Stimulated activated memory B cell treated with anti-CD40 and anti-IgM and Interleukin-4, amounts not matched to agents 10 μg/mL and 1 μg/mL and 100 μg/mL, for 72 hours (primary cell): Measurements from ENCODE around the gene THRB.

ENCODE experiments used
- ATAC-seq: fragments of 150-1000 bp; cut with Tn5 transposase; 2 replicates; pipeline ENCODE4 v1.10.0; 2021
- H3K27ac Mint-ChIP-seq: one replicate; pipeline ENCODE4 v1.8.0; 2022; ENCODE audit warnings: mild to moderate bottlenecking, mixed read lengths
- H3K27me3 Mint-ChIP-seq: one replicate; pipeline ENCODE4 v1.8.0; 2022; ENCODE audit warnings: mixed read lengths
- H3K36me3 Mint-ChIP-seq: one replicate; pipeline ENCODE4 v1.8.0; 2022; ENCODE audit warnings: mixed read lengths
- H3K4me1 Mint-ChIP-seq: one replicate; pipeline ENCODE4 v1.8.0; 2022; ENCODE audit warnings: mixed read lengths
- H3K4me3 Mint-ChIP-seq: one replicate; pipeline ENCODE4 v1.8.0; 2022; ENCODE audit warnings: mild to moderate bottlenecking, moderate library complexity, mixed read lengths
- H3K9me3 Mint-ChIP-seq: one replicate; pipeline ENCODE4 v1.8.0; 2022; ENCODE audit warnings: mixed read lengths

Gene THRB

DNA sequence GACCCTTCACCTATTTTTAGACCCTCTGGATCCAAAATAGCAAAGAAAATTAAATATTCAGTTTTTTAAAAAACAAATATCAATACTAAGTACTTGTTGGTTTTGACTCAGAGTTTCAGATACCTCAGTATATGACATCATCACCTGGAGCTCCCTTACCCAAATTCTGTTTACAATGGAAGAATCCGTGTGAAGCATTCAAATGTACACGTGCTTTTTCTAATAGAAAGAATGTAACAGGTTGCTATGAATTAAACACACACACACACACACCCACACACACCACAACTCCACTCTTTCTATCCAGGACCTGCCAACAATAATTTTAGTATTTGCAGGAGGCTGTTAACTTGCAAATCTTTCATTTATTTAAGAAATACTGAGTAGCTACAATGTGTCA, 221.8 kb downstream of the THRB start:
- Mint-ChIP-seq H3K4me3 (no peak overlapping the region), H3K27me3 (peaks cover 9% of the 10 kb centered on the region), H3K27ac (no peak overlapping the region), H3K4me1 (no peaks in the 10 kb centered on the region), H3K36me3 (no peaks in the 10 kb centered on the region), H3K9me3 (no peaks in the 10 kb centered on the region)
- ATAC-seq = no peak

GRCh38 chr3:24272408-24272807, 222.2 kb downstream of the THRB start:
- Mint-ChIP-seq H3K27ac (no peak overlapping the region), H3K36me3 (no peaks in the 10 kb centered on the region), H3K9me3 (no peaks in the 10 kb centered on the region), H3K27me3 (peaks cover 9% of the 10 kb centered on the region), H3K4me1 (no peaks in the 10 kb centered on the region), H3K4me3 (no peak overlapping the region)
- ATAC-seq = no peak

DNA sequence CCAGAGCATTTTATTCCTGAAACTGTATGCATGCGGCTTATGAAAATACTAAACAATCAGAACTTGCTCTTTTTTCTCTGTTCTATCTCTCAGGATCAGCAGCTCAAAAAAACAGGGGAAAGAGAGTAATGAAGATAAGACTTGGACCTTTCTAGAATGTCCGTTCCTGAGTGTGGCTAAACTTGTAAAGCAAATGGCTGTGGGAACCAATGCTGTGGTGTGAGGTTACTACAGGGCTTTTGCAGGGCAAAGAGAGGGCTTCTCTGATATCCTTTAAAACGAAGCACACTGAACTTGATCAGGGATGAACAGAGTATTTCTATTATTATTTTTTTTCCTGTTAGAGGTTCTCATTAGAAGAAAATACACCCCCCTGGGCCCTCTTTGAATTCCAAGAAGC, 223.4 kb downstream of the THRB start:
- H3K27me3 Mint-ChIP-seq = peaks cover 18% of the 10 kb centered on the region
- no peak overlapping the region for H3K27ac Mint-ChIP-seq
- H3K4me3 Mint-ChIP-seq = no peak overlapping the region
- ATAC-seq = no peak
- H3K36me3 Mint-ChIP-seq = no peaks in the 10 kb centered on the region
- H3K4me1 Mint-ChIP-seq = no peaks in the 10 kb centered on the region
- H3K9me3 Mint-ChIP-seq = no peaks in the 10 kb centered on the region

GRCh38 chr3:24270744-24271143, 223.9 kb downstream of the THRB start:
- Mint-ChIP-seq H3K4me3 (no peak overlapping the region), H3K9me3 (no peaks in the 10 kb centered on the region), H3K36me3 (no peaks in the 10 kb centered on the region), H3K27me3 (peaks cover 21% of the 10 kb centered on the region), H3K27ac (no peak overlapping the region), H3K4me1 (no peaks in the 10 kb centered on the region)
- no peak for ATAC-seq

DNA sequence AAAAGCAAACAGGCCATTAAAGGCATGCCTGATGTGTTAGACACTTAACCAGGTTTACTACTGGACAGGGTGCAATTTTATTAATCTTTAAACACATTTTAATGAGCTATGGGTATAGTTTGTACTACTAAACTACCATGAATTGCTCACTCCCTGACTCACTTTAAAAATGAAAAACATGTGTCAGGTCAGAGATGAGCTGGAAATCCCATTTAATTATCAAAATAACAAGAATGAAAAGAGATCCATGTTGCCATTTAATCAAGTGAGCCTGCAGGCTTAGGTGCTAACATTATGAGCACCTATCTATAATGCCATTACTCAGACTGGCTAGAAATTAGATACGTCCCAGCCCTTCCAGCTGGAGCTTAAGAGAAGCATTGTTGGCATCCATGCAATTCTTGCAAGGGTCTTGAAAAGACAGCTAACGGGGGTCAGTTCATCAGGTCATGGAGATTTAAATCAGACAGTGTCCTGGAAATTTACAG, 224.4 kb downstream of the THRB start:
- H3K27me3 Mint-ChIP-seq = peaks cover 21% of the 10 kb centered on the region
- H3K4me3 Mint-ChIP-seq = no peak overlapping the region
- H3K36me3 Mint-ChIP-seq = no peaks in the 10 kb centered on the region
- H3K27ac Mint-ChIP-seq = no peak overlapping the region
- no peaks in the 10 kb centered on the region for H3K4me1 Mint-ChIP-seq
- ATAC-seq = no peak
- no peaks in the 10 kb centered on the region for H3K9me3 Mint-ChIP-seq

DNA sequence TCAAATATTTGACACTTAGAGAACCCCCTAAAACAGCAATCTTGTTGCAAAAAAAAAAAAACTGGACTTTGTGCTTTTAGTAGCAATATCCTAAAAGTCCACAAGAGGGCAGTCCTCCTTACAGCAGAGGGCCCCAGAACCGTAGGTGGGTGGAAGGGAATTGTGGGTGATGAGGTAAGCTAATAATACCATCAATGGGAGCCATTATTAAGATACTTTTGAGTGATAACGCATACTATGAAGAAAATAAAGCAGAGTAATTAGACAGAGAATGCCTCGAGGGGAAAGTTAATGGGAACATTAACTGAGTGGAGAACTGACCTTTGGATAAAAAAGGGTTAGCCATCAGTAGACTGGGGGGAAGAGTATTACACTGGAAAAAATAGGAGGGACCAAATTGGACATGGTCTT, 229.9 kb downstream of the THRB start:
- Mint-ChIP-seq H3K4me1 (no peaks in the 10 kb centered on the region), H3K36me3 (no peaks in the 10 kb centered on the region), H3K27me3 (peaks cover 11% of the 10 kb centered on the region), H3K27ac (no peak overlapping the region), H3K9me3 (peaks cover 4% of the 10 kb centered on the region), H3K4me3 (no peak overlapping the region)
- no peak for ATAC-seq

DNA sequence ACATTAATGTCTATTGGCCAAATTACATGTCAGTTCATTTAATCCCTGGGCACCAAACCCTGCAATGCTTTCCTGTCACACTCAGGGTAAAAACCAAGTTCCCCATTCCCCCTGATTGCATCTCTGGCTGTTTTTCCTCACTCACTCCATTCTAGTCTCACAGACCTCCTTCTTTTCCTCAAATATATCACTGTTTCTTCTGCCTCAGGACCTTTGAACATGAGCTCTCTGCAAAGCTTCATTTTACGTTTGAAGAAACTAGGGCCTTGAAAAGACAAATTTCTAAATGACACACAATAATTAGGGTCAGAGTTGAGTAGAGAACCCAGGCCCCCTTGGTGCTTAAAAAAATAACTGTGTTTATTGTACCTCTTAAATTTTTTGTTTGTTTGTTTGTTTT, 230.6 kb downstream of the THRB start:
- no peak for ATAC-seq
- Mint-ChIP-seq H3K9me3 (peaks cover 4% of the 10 kb centered on the region), H3K36me3 (no peaks in the 10 kb centered on the region), H3K27me3 (peaks cover 11% of the 10 kb centered on the region), H3K4me1 (no peaks in the 10 kb centered on the region), H3K4me3 (no peak overlapping the region), H3K27ac (no peak overlapping the region)

DNA sequence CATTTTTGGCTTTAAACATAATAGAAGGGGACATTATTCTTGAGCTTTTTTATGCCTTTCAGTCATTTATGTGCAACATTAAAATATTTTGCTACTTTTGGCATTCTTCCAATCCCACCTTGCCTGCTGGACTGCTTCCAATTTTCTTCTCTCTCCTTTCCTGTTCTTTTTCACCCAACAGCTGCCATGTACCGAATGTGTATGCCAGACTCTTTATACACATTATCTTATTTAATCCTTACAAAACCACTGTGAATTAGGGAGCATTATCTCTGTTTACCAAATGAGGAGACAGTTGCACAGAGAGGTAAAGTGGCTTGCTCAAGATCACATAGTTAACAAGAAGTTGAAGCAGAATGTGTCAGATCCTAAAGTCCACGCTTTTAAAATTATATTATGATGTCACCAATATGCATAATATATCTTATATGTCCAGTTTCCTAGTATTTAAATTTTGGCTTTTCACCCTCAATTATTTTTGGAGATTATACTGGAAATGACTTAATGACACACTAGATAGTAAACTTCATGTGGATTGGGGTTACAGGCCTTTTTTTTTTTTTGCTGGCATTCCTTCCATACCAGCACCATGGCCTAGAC, 231.5 kb downstream of the THRB start:
- Mint-ChIP-seq H3K27me3 (peaks cover 11% of the 10 kb centered on the region), H3K9me3 (peaks cover 4% of the 10 kb centered on the region), H3K4me3 (no peak overlapping the region), H3K4me1 (no peaks in the 10 kb centered on the region), H3K36me3 (no peaks in the 10 kb centered on the region), H3K27ac (no peak overlapping the region)
- no peak for ATAC-seq

- Mint-ChIP-seq H3K4me3 (no peak overlapping the region), H3K4me1 (no peaks in the 10 kb centered on the region), H3K9me3 (peaks cover 4% of the 10 kb centered on the region), H3K27ac (no peak overlapping the region), H3K27me3 (peaks cover 6% of the 10 kb centered on the region), H3K36me3 (no peaks in the 10 kb centered on the region)
- ATAC-seq = no peak
These were observed 233.1 kb downstream of the THRB start for GRCh38 chr3:24261521-24261920.

DNA sequence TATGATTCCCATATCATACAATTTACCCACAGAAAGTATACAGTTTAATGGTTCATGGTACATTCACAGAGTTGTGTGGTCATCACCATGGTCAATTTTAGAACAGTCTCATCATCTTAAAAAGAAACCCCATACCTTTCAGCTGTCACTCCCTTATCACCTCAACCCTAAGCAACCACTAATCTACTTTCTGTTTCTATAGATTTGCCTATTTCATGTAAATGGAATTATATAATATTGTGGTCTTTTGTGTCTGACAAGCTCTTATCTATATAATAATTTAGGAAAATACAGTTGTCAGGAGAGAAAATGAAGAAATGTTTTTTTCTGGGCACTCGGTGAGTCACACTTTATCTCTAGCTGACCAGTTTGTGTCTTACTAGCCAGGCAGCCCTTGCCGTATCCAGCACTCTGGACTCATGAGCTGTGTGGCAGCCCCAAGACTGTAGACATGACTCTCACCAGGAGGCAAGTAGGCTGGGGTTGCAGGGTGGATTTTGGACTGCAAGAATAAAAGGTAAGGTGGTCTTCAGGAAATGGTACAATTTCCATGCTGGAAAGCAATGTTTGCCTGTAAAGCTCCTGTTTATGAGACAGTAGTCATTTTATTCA, 234.6 kb downstream of the THRB start:
- Mint-ChIP-seq H3K27me3 (no peaks in the 10 kb centered on the region), H3K36me3 (no peaks in the 10 kb centered on the region), H3K4me1 (no peaks in the 10 kb centered on the region), H3K9me3 (peaks cover 4% of the 10 kb centered on the region), H3K27ac (no peak overlapping the region), H3K4me3 (no peak overlapping the region)
- no peak for ATAC-seq

- Mint-ChIP-seq H3K9me3 (no peaks in the 10 kb centered on the region), H3K27ac (no peak overlapping the region), H3K4me1 (no peaks in the 10 kb centered on the region), H3K36me3 (no peaks in the 10 kb centered on the region), H3K27me3 (no peaks in the 10 kb centered on the region), H3K4me3 (no peak overlapping the region)
- ATAC-seq = no peak
These were observed 235.7 kb downstream of the THRB start for GRCh38 chr3:24258727-24259600.

GRCh38 chr3:24258260-24258659, 236.4 kb downstream of the THRB start:
- Mint-ChIP-seq H3K4me1 (no peaks in the 10 kb centered on the region), H3K27me3 (no peaks in the 10 kb centered on the region), H3K36me3 (no peaks in the 10 kb centered on the region), H3K27ac (no peak overlapping the region), H3K4me3 (no peak overlapping the region), H3K9me3 (no peaks in the 10 kb centered on the region)
- peak; percentile 9 for ATAC-seq

DNA sequence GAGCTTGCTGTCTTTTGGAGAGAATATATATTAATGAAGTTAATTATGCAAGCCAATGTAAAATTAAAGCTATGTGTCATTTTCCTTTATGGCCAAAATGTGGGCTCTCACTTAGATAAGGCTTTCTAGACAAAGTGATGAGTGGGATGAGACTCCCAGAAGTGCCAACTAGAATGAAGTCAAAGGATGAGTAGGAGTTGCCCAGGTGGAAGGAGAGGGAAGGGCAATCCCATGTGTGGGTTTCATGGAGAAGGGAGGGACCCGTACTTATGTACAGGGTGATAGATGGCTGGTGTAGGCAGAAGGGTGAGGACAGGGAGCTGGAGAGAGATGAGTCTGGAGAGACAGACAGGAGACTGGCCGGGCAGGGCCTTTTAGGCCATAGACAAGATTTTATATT, 239.2 kb downstream of the THRB start:
- no peak for ATAC-seq
- no peak overlapping the region for H3K4me3 Mint-ChIP-seq
- H3K36me3 Mint-ChIP-seq = no peaks in the 10 kb centered on the region
- H3K27me3 Mint-ChIP-seq = peaks cover 8% of the 10 kb centered on the region
- no peaks in the 10 kb centered on the region for H3K9me3 Mint-ChIP-seq
- H3K4me1 Mint-ChIP-seq = no peaks in the 10 kb centered on the region
- no peak overlapping the region for H3K27ac Mint-ChIP-seq

GRCh38 chr3:24254649-24255048, 240.0 kb downstream of the THRB start:
- Mint-ChIP-seq H3K27ac (no peak overlapping the region), H3K4me1 (no peaks in the 10 kb centered on the region), H3K4me3 (no peak overlapping the region), H3K27me3 (peaks cover 8% of the 10 kb centered on the region), H3K9me3 (no peaks in the 10 kb centered on the region), H3K36me3 (no peaks in the 10 kb centered on the region)
- ATAC-seq = no peak

DNA sequence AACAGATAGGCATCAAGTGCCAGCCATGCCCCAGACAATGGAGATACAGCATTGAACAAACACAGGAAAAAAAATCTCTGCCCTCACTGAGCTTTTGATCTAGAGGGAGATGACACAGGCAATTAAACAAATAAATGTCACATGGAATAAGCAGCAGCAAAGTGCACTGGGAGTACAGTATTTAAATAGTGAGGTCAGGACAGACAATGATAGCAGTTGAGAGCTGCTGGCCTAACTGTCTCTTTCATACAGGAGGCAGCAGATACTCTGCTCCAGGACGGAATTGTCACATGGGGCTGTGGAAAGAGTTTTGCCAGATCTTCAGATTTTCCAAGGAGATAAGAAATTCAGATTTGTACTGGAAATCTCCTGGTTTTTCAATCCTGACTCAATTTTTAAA, 241.3 kb downstream of the THRB start:
- no peaks in the 10 kb centered on the region for H3K9me3 Mint-ChIP-seq
- H3K4me1 Mint-ChIP-seq = no peaks in the 10 kb centered on the region
- H3K27ac Mint-ChIP-seq = no peak overlapping the region
- peaks cover 18% of the 10 kb centered on the region for H3K27me3 Mint-ChIP-seq
- H3K36me3 Mint-ChIP-seq = no peaks in the 10 kb centered on the region
- ATAC-seq = no peak
- no peak overlapping the region for H3K4me3 Mint-ChIP-seq

GRCh38 chr3:24249523-24249922, 245.1 kb downstream of the THRB start:
- H3K36me3 Mint-ChIP-seq = no peaks in the 10 kb centered on the region
- peaks cover 28% of the 10 kb centered on the region for H3K27me3 Mint-ChIP-seq
- H3K9me3 Mint-ChIP-seq = no peaks in the 10 kb centered on the region
- no peaks in the 10 kb centered on the region for H3K4me1 Mint-ChIP-seq
- no peak overlapping the region for H3K27ac Mint-ChIP-seq
- no peak for ATAC-seq
- H3K4me3 Mint-ChIP-seq = no peak overlapping the region
